ENCODE measurements around the gene RFX2. TPM values are rescaled to one million over a fixed set of nuclear protein-coding genes. Genes with fewer than 3 reads are reported as not detected.

RFX2 gene
- total RNA-seq, 1 experiment from 2014 or later: 3.7 TPM

DNA sequence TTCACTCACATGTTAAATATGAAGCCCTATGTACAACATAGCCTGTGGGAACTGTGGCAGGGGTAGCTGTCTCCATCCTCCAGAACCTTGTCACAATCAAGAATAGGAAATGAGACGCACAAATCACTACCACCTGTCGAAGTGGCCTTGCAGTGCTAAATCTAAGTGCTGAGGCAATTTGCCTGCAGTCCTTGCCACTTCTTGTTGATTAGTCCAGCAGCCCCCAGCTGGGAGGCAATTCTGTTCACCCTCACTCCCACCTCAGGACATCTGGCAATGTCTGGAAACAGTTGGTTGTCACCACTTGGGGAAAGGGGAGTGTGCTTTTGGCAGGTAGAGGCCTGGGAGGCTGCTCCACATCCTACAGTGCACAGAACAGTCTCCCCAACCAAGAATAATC is 10.7 kb downstream of the RFX2 start:
- no peak overlapping the region for H3K4me3 Mint-ChIP-seq
- no peak overlapping the region for H3T11ph ChIP-seq (ENCODE audit: low read length)
- no peaks in the 10 kb centered on the region for H3K79me2 ChIP-seq (ENCODE audit: insufficient read depth, low read length)
- no peak overlapping the region for H3K23ac ChIP-seq (ENCODE audit: insufficient read length, low read depth, low read length)
- no peak overlapping the region for H3K4me2 ChIP-seq (ENCODE audit: insufficient read depth, insufficient read length, low read length)
- DNase-seq: no peak
- no peaks in the 10 kb centered on the region for H3K27me3 ChIP-seq (ENCODE audit: insufficient read depth, low read length)
- no peak overlapping the region for H3K9ac ChIP-seq (ENCODE audit: extremely low read depth, insufficient read length, low read length)
- no peak overlapping the region for H2BK120ac ChIP-seq (ENCODE audit: low read depth, low read length, poor library complexity, severe bottlenecking)
- H3K36me3 Mint-ChIP-seq (ENCODE audit: insufficient read depth in 1 of 3, low read depth in 3 of 3): no peaks in the 10 kb centered on the region
- H3K9me3 ChIP-seq (ENCODE audit: control insufficient read depth, low read depth, low read length): no peaks in the 10 kb centered on the region
- H3K27me3 Mint-ChIP-seq (ENCODE audit: low read depth): no peaks in the 10 kb centered on the region; the same call in 1 of the 2 replicates
- H3K79me1 ChIP-seq (ENCODE audit: insufficient read depth, low read depth, low read length, poor library complexity, severe bottlenecking): no peaks in the 10 kb centered on the region
- H3K27ac ChIP-seq (ENCODE audit: insufficient read length, low read depth, low read length): no peak overlapping the region
- H2BK20ac ChIP-seq (ENCODE audit: low read depth, low read length, poor library complexity, severe bottlenecking): no peak overlapping the region
- no peak overlapping the region for H4K5ac ChIP-seq (ENCODE audit: insufficient read length, low read depth, low read length)
- H2AFZ ChIP-seq (ENCODE audit: low read length): no peak overlapping the region
- WGBS (ENCODE audit: extremely low coverage, insufficient read length, low lambda C conversion rate): no CpG with 5 or more reads among the region's 2 CpGs
- H3K14ac ChIP-seq (ENCODE audit: insufficient read depth, low read length): no peak overlapping the region
- H2BK12ac ChIP-seq (ENCODE audit: insufficient read length, low read depth, low read length): no peak overlapping the region
- TF ChIP-seq, protein P1, sequence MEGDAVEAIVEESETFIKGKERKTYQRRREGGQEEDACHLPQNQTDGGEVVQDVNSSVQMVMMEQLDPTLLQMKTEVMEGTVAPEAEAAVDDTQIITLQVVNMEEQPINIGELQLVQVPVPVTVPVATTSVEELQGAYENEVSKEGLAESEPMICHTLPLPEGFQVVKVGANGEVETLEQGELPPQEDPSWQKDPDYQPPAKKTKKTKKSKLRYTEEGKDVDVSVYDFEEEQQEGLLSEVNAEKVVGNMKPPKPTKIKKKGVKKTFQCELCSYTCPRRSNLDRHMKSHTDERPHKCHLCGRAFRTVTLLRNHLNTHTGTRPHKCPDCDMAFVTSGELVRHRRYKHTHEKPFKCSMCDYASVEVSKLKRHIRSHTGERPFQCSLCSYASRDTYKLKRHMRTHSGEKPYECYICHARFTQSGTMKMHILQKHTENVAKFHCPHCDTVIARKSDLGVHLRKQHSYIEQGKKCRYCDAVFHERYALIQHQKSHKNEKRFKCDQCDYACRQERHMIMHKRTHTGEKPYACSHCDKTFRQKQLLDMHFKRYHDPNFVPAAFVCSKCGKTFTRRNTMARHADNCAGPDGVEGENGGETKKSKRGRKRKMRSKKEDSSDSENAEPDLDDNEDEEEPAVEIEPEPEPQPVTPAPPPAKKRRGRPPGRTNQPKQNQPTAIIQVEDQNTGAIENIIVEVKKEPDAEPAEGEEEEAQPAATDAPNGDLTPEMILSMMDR (conservative IDR thresholded peaks at IDR 0.05): no peak
- no peak overlapping the region for H2BK15ac ChIP-seq (ENCODE audit: low read depth, low read length)
- no peak overlapping the region for H3K18ac ChIP-seq (ENCODE audit: insufficient read length, low read depth, low read length)
- H4K20me1 ChIP-seq (ENCODE audit: control insufficient read depth, insufficient read depth, insufficient read length): no peaks in the 10 kb centered on the region
- peaks cover 6% of the 10 kb centered on the region in 2 experiments; a peak in 3 of 4 replicates for H3K4me1 Mint-ChIP-seq
- H2AK5ac ChIP-seq (ENCODE audit: insufficient read length, low read length): no peak overlapping the region
- no peaks in the 10 kb centered on the region for H3K9me3 Mint-ChIP-seq
- H3K27ac Mint-ChIP-seq: no peak overlapping the region
- no peak overlapping the region for H4K91ac ChIP-seq (ENCODE audit: insufficient read length, low read depth, low read length)
- H3K23me2 ChIP-seq (ENCODE audit: insufficient read length, low read depth, low read length, poor library complexity, severe bottlenecking): no peaks in the 10 kb centered on the region
- H3K4ac ChIP-seq (ENCODE audit: low read depth, low read length): no peak overlapping the region
- no peak overlapping the region for H2BK5ac ChIP-seq (ENCODE audit: insufficient read length, low read length)
- no peaks in the 10 kb centered on the region for H3K4me1 ChIP-seq (ENCODE audit: insufficient read depth, low read length)
- H4K8ac ChIP-seq (replicated peaks; ENCODE audit: insufficient read length, low read depth, low read length): no peak overlapping the region
- no peak overlapping the region for H3K56ac ChIP-seq (ENCODE audit: insufficient read length, low read depth, low read length)
